ENCODE measurements around the gene SH3BP5L.
"Not testable (repeated sequence)": the region's sequence is repeated elsewhere in the genome, so short reads cannot be mapped to it uniquely, and the experiment has no call there.

The SH3BP5L gene

GRCh38 chr1:248808876-248809275, 16.8 kb downstream of the SH3BP5L start:
- no peak overlapping the region for H3K9ac ChIP-seq (ENCODE audit: low read length in 2 of 2)
- H3K36me3 ChIP-seq (ENCODE audit: control insufficient read depth in 2 of 2, insufficient read depth in 2 of 2, low read length in 2 of 2): peaks cover 9 to 20% of the 10 kb centered on the region in 2 donors
- no peak overlapping the region for H3K4me3 ChIP-seq (ENCODE audit: low read length in 2 of 2)
- H3K27me3 ChIP-seq (ENCODE audit: control insufficient read depth in 1 of 2, insufficient read depth in 2 of 2, low read length in 2 of 2): no peaks in the 10 kb centered on the region
- H3K9me3 ChIP-seq (ENCODE audit: control insufficient read depth in 2 of 2, low read length in 2 of 2): no peaks in the 10 kb centered on the region
- H3K27ac ChIP-seq (ENCODE audit: low read length): no peak overlapping the region
- peaks cover 8% of the 10 kb centered on the region for H3K4me1 ChIP-seq (ENCODE audit: control insufficient read depth, insufficient read depth, low read length)

- Histone ChIP-seq H3K9ac (ENCODE audit: low read length in 2 of 2) (no peak overlapping the region), H3K4me3 (ENCODE audit: low read length in 2 of 2) (no peak overlapping the region), H3K9me3 (ENCODE audit: control insufficient read depth in 2 of 2, low read length in 2 of 2) (no peaks in the 10 kb centered on the region), H3K27ac (ENCODE audit: low read length) (no peak overlapping the region), H3K27me3 (ENCODE audit: control insufficient read depth in 1 of 2, insufficient read depth in 2 of 2, low read length in 2 of 2) (no peaks in the 10 kb centered on the region), H3K36me3 (ENCODE audit: control insufficient read depth in 2 of 2, insufficient read depth in 2 of 2, low read length in 2 of 2) (peaks cover 0 to 5% of the 10 kb centered on the region in 2 donors), H3K4me1 (ENCODE audit: control insufficient read depth, insufficient read depth, low read length) (peaks cover 8% of the 10 kb centered on the region)
Measured at GRCh38 chr1:248807067-248807737, 18.5 kb downstream of the SH3BP5L start.

- H3K9ac ChIP-seq (ENCODE audit: low read length in 2 of 2): no peak overlapping the region
- H3K4me1 ChIP-seq (ENCODE audit: control insufficient read depth, insufficient read depth, low read length): peaks cover 6% of the 10 kb centered on the region
- no peak overlapping the region for H3K27ac ChIP-seq (ENCODE audit: low read length)
- H3K4me3 ChIP-seq (ENCODE audit: low read length in 2 of 2): no peak overlapping the region
- no peaks in the 10 kb centered on the region for H3K9me3 ChIP-seq (ENCODE audit: control insufficient read depth in 2 of 2, low read length in 2 of 2)
- H3K36me3 ChIP-seq (ENCODE audit: control insufficient read depth in 2 of 2, insufficient read depth in 2 of 2, low read length in 2 of 2): no peaks in the 10 kb centered on the region
- no peaks in the 10 kb centered on the region for H3K27me3 ChIP-seq (ENCODE audit: control insufficient read depth in 1 of 2, insufficient read depth in 2 of 2, low read length in 2 of 2)
Measured at GRCh38 chr1:248805876-248806275, 19.8 kb downstream of the SH3BP5L start.

GRCh38 chr1:248804771-248805681, 20.7 kb downstream of the SH3BP5L start:
- H3K4me3 ChIP-seq (ENCODE audit: low read length in 2 of 2): no peak overlapping the region
- no peak overlapping the region for H3K27ac ChIP-seq (ENCODE audit: low read length)
- H3K9ac ChIP-seq (ENCODE audit: low read length in 2 of 2): no peak overlapping the region

GRCh38 chr1:248803501-248803900, 22.2 kb downstream of the SH3BP5L start:
- H3K27me3 ChIP-seq (ENCODE audit: control insufficient read depth in 1 of 2, insufficient read depth in 2 of 2, low read length in 2 of 2); H3K4me3 ChIP-seq (ENCODE audit: low read length in 2 of 2); H3K9me3 ChIP-seq (ENCODE audit: control insufficient read depth in 2 of 2, low read length in 2 of 2); H3K36me3 ChIP-seq (ENCODE audit: control insufficient read depth in 2 of 2, insufficient read depth in 2 of 2, low read length in 2 of 2); H3K27ac ChIP-seq (ENCODE audit: low read length); H3K4me1 ChIP-seq (ENCODE audit: control insufficient read depth, insufficient read depth, low read length); H3K9ac ChIP-seq (ENCODE audit: low read length in 2 of 2): not testable (repeated sequence)

More at GRCh38 chr1:248804771-248805681, 20.7 kb downstream of the SH3BP5L start:
- H3K4me1 ChIP-seq (ENCODE audit: control insufficient read depth, insufficient read depth, low read length): peaks cover 4% of the 10 kb centered on the region
- H3K36me3 ChIP-seq (ENCODE audit: control insufficient read depth in 2 of 2, insufficient read depth in 2 of 2, low read length in 2 of 2): no peaks in the 10 kb centered on the region
- no peaks in the 10 kb centered on the region for H3K27me3 ChIP-seq (ENCODE audit: control insufficient read depth in 1 of 2, insufficient read depth in 2 of 2, low read length in 2 of 2)
- no peaks in the 10 kb centered on the region for H3K9me3 ChIP-seq (ENCODE audit: control insufficient read depth in 2 of 2, low read length in 2 of 2)

- Histone ChIP-seq H3K27ac (ENCODE audit: low read length) (no peak overlapping the region), H3K4me1 (ENCODE audit: control insufficient read depth, insufficient read depth, low read length) (peaks cover 4% of the 10 kb centered on the region), H3K27me3 (ENCODE audit: control insufficient read depth in 1 of 2, insufficient read depth in 2 of 2, low read length in 2 of 2) (no peaks in the 10 kb centered on the region)
Measured at GRCh38 chr1:248802454-248802853, 23.3 kb downstream of the SH3BP5L start.

GRCh38 chr1:248800459-248800858, 25.3 kb downstream of the SH3BP5L start:
- peaks cover 0 to 2% of the 10 kb centered on the region in 2 donors for H3K27me3 ChIP-seq (ENCODE audit: control insufficient read depth in 1 of 2, insufficient read depth in 2 of 2, low read length in 2 of 2)
- no peaks in the 10 kb centered on the region for H3K36me3 ChIP-seq (ENCODE audit: control insufficient read depth in 2 of 2, insufficient read depth in 2 of 2, low read length in 2 of 2)
- H3K4me3 ChIP-seq (ENCODE audit: low read length in 2 of 2): no peak overlapping the region
- H3K9ac ChIP-seq (ENCODE audit: low read length in 2 of 2): no peak overlapping the region
- H3K27ac ChIP-seq (ENCODE audit: low read length): no peak overlapping the region
- H3K9me3 ChIP-seq (ENCODE audit: control insufficient read depth in 2 of 2, low read length in 2 of 2): peaks cover 0 to 3% of the 10 kb centered on the region in 2 donors
- no peaks in the 10 kb centered on the region for H3K4me1 ChIP-seq (ENCODE audit: control insufficient read depth, insufficient read depth, low read length)

More at GRCh38 chr1:248802454-248802853, 23.3 kb downstream of the SH3BP5L start:
- no peak overlapping the region for H3K4me3 ChIP-seq (ENCODE audit: low read length in 2 of 2)
- no peak overlapping the region for H3K9ac ChIP-seq (ENCODE audit: low read length in 2 of 2)
- no peaks in the 10 kb centered on the region for H3K9me3 ChIP-seq (ENCODE audit: control insufficient read depth in 2 of 2, low read length in 2 of 2)
- H3K36me3 ChIP-seq (ENCODE audit: control insufficient read depth in 2 of 2, insufficient read depth in 2 of 2, low read length in 2 of 2): no peaks in the 10 kb centered on the region

- H3K9ac ChIP-seq (ENCODE audit: low read length in 2 of 2): no peak overlapping the region
Measured at GRCh38 chr1:248798791-248799190, 26.9 kb downstream of the SH3BP5L start.

GRCh38 chr1:248794663-248795062, 31.1 kb downstream of the SH3BP5L start:
- not testable (repeated sequence) for H3K27ac ChIP-seq (ENCODE audit: low read length); H3K9ac ChIP-seq (ENCODE audit: low read length in 2 of 2); H3K9me3 ChIP-seq (ENCODE audit: control insufficient read depth in 2 of 2, low read length in 2 of 2); H3K36me3 ChIP-seq (ENCODE audit: control insufficient read depth in 2 of 2, insufficient read depth in 2 of 2, low read length in 2 of 2); H3K27me3 ChIP-seq (ENCODE audit: control insufficient read depth in 1 of 2, insufficient read depth in 2 of 2, low read length in 2 of 2); H3K4me1 ChIP-seq (ENCODE audit: control insufficient read depth, insufficient read depth, low read length); H3K4me3 ChIP-seq (ENCODE audit: low read length in 2 of 2)

More at GRCh38 chr1:248798791-248799190, 26.9 kb downstream of the SH3BP5L start:
- H3K4me1 ChIP-seq (ENCODE audit: control insufficient read depth, insufficient read depth, low read length): no peaks in the 10 kb centered on the region
- no peak overlapping the region for H3K4me3 ChIP-seq (ENCODE audit: low read length in 2 of 2)
- peaks cover 0 to 2% of the 10 kb centered on the region in 2 donors for H3K27me3 ChIP-seq (ENCODE audit: control insufficient read depth in 1 of 2, insufficient read depth in 2 of 2, low read length in 2 of 2)
- H3K9me3 ChIP-seq (ENCODE audit: control insufficient read depth in 2 of 2, low read length in 2 of 2): peaks cover 3 to 4% of the 10 kb centered on the region in 2 donors
- no peak overlapping the region for H3K27ac ChIP-seq (ENCODE audit: low read length)
- H3K36me3 ChIP-seq (ENCODE audit: control insufficient read depth in 2 of 2, insufficient read depth in 2 of 2, low read length in 2 of 2): no peaks in the 10 kb centered on the region

- Histone ChIP-seq H3K9me3 (ENCODE audit: control insufficient read depth in 2 of 2, low read length in 2 of 2) (peaks cover 3 to 4% of the 10 kb centered on the region in 2 donors), H3K27me3 (ENCODE audit: control insufficient read depth in 1 of 2, insufficient read depth in 2 of 2, low read length in 2 of 2) (peaks cover 0 to 2% of the 10 kb centered on the region in 2 donors), H3K4me3 (ENCODE audit: low read length in 2 of 2) (no peak overlapping the region), H3K36me3 (ENCODE audit: control insufficient read depth in 2 of 2, insufficient read depth in 2 of 2, low read length in 2 of 2) (no peaks in the 10 kb centered on the region), H3K4me1 (ENCODE audit: control insufficient read depth, insufficient read depth, low read length) (no peaks in the 10 kb centered on the region), H3K9ac (ENCODE audit: low read length in 2 of 2) (no peak overlapping the region), H3K27ac (ENCODE audit: low read length) (no peak overlapping the region)
Measured at GRCh38 chr1:248793592-248793991, 32.1 kb downstream of the SH3BP5L start.
